OCI-LY3 (cell line): ENCODE data around the gene PKLR.

Experiments used
- EZH2phosphoT487 ChIP-seq: fragments of 200-600 bp; shearing (Covaris generic); IDR thresholded peaks from 2 replicates; pipeline ENCODE4 v1.6.1; 2018; ENCODE audit warnings: antibody characterized with exemption, mixed run types, low read depth
- TF ChIP-seq, protein P1 (sequence below): fragments of 200-600, 300-600 bp; sonication (generic); IDR thresholded peaks from 2 replicates; pipeline ENCODE4 v1.5.1; 2014; ENCODE audit warnings: antibody characterized with exemption, low read length, low read depth

GRCh38 chr1:155329980-155330598 lies 28.9 kb upstream of the PKLR start:
- TF ChIP-seq, protein P1, sequence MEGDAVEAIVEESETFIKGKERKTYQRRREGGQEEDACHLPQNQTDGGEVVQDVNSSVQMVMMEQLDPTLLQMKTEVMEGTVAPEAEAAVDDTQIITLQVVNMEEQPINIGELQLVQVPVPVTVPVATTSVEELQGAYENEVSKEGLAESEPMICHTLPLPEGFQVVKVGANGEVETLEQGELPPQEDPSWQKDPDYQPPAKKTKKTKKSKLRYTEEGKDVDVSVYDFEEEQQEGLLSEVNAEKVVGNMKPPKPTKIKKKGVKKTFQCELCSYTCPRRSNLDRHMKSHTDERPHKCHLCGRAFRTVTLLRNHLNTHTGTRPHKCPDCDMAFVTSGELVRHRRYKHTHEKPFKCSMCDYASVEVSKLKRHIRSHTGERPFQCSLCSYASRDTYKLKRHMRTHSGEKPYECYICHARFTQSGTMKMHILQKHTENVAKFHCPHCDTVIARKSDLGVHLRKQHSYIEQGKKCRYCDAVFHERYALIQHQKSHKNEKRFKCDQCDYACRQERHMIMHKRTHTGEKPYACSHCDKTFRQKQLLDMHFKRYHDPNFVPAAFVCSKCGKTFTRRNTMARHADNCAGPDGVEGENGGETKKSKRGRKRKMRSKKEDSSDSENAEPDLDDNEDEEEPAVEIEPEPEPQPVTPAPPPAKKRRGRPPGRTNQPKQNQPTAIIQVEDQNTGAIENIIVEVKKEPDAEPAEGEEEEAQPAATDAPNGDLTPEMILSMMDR: no peak
- no peak for TF ChIP-seq EZH2phosphoT487
